K562 (cell line): Measurements from ENCODE around the gene CYSRT1.

Experiments
- ARID4B ChIP-seq: sonication (generic); formaldehyde crosslinking; IDR thresholded peaks from 2 replicates; pipeline ENCODE4 v1.8.0; 2022; ENCODE audit warnings: mild to moderate bottlenecking, missing genetic modification reagents
- GATA2 ChIP-seq: sonication (generic); formaldehyde crosslinking; IDR thresholded peaks from 2 replicates; pipeline ENCODE4 v1.4.0; 2020; ENCODE audit warnings: mild to moderate bottlenecking, missing genetic modification reagents
- HDGF ChIP-seq: fragments of 450-650 bp; IDR thresholded peaks from 2 replicates; pipeline ENCODE4 v1.6.1; 2016
- MAFF ChIP-seq: IDR thresholded peaks from 2 replicates; pipeline ENCODE4 v1.6.1; 2012; ENCODE audit warnings: low read length, improper control_type of control experiment
- MED1 ChIP-seq: sonication (generic); formaldehyde crosslinking; IDR thresholded peaks from 2 replicates; pipeline ENCODE4 v1.8.1; 2023; ENCODE audit warnings: missing genetic modification reagents, borderline replicate concordance
- NR0B1 ChIP-seq: fragments of 450-650 bp; IDR thresholded peaks from one replicate; pipeline ENCODE4 v1.6.1; 2018; ENCODE audit warnings: mild to moderate bottlenecking, moderate library complexity; ENCODE audit not compliant: partially characterized antibody
- POLR2A ChIP-seq: fragments of 450-650 bp; conservative IDR thresholded peaks from 2 replicates; pipeline ENCODE4 v1.6.1; 2016
- POLR2AphosphoS5 ChIP-seq: IDR thresholded peaks from 2 replicates; pipeline ENCODE4 v1.6.1; 2011; ENCODE audit warnings: mild to moderate bottlenecking, low read depth, low read length, moderate library complexity; ENCODE audit not compliant: control insufficient read depth, insufficient read depth
- USF1 ChIP-seq: sonication (generic); formaldehyde crosslinking; IDR thresholded peaks from 2 replicates; pipeline ENCODE4 v1.9.0; 2022; ENCODE audit warnings: mild to moderate bottlenecking, missing genetic modification reagents
- ZBTB33 ChIP-seq: sonication (generic); formaldehyde crosslinking; IDR thresholded peaks from 2 replicates; pipeline ENCODE4 v1.8.1; 2023; ENCODE audit warnings: mild to moderate bottlenecking, missing genetic modification reagents
- ZNF57 ChIP-seq: fragments of 450-650 bp; formaldehyde crosslinking; IDR thresholded peaks from 2 replicates; pipeline ENCODE4 v1.4.0; 2020; ENCODE audit warnings: mild to moderate bottlenecking, moderate library complexity

GRCh38 chr9:137181680-137182079 lies 43.3 kb upstream of the CYSRT1 start:
- TF ChIP-seq GATA2 (CRISPR knock-in tag) (no peak), ZBTB33 (no peak), ARID4B (no peak), MAFF (no peak), MED1 (CRISPR knock-in tag) (no peak), POLR2A (no peak), POLR2AphosphoS5 (no peak), NR0B1 (no peak), ZNF57 (CRISPR knock-in tag) (no peak), HDGF (no peak), USF1 (CRISPR knock-in tag) (no peak)
